Stomach smooth muscle (tissue), 2 donors: Measurements from ENCODE around the gene SLX9.
A peak's percentile ranks its signal among the peaks of the same experiment; 100 is the strongest.

Experiments
- H3K27ac ChIP-seq: one replicate; pipeline ENCODE4 v1.7.0; 2013; ENCODE audit warnings: mild to moderate bottlenecking, low read length, inconsistent platforms
- H3K27me3 ChIP-seq, 2 donors: one replicate each; pipeline ENCODE4 v1.7.0; 2013; ENCODE audit warnings: low read length in 2 of 2; ENCODE audit not compliant: insufficient read depth in 2 of 2, control insufficient read depth in 1 of 2
- H3K36me3 ChIP-seq, 2 donors: one replicate each; pipeline ENCODE4 v1.7.0; 2013; ENCODE audit warnings: low read length in 2 of 2; ENCODE audit not compliant: control insufficient read depth in 2 of 2, insufficient read depth in 2 of 2
- H3K4me1 ChIP-seq: one replicate; pipeline ENCODE4 v1.7.0; 2013; ENCODE audit warnings: low read length; ENCODE audit not compliant: control insufficient read depth, insufficient read depth
- H3K4me3 ChIP-seq, 2 donors: one replicate each; pipeline ENCODE4 v1.7.0; 2013; ENCODE audit warnings: low read length in 2 of 2
- H3K9ac ChIP-seq, 2 donors: one replicate each; pipeline ENCODE4 v1.7.0; 2013; ENCODE audit warnings: low read length in 2 of 2, mild to moderate bottlenecking in 1 of 2
- H3K9me3 ChIP-seq, 2 donors: one replicate each; pipeline ENCODE4 v1.7.0; 2013; ENCODE audit warnings: low read length in 2 of 2; ENCODE audit not compliant: control insufficient read depth in 2 of 2
- donor health status: healthy.
- donor health status: Pancreatic carcinoma.

The SLX9 gene, protein sequence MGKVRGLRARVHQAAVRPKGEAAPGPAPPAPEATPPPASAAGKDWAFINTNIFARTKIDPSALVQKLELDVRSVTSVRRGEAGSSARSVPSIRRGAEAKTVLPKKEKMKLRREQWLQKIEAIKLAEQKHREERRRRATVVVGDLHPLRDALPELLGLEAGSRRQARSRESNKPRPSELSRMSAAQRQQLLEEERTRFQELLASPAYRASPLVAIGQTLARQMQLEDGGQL

DNA sequence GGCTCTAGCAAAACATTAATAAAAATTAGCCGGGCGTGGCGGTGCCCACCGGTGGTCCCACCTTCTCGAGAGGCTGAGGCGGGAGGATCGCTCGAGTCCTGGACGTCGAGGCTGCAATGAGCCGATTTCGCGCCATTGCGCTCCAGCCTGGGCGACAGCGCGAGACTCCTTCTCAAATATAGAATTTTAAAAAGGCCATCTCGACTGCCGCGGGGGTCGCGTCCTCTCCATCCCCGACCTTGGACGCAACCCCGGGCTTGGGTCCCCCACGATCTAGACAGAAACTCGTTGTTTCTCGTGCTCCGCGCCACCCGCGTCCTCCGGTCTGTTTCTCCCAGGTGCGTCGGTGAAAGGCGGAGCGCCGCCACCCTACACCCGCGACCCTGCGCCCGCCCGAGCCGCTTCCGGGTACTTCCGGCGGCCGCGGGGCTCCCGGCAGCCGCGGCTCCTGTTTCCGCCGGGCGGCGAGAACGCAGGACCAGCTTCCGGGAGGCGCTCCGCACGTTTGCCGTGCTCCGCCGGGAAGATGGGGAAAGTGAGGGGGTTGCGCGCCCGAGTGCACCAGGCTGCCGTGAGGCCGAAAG lies at the start of gene SLX9:
SLX9 (plus strand) TSS at position 498 of the 584 bp plus-strand sequence; CDS start at position 527, 29 bp downstream.
- Histone ChIP-seq H3K4me3 (peak within 1 kb of the TSS; percentile 88 to 90), H3K27ac (no peak within 1 kb of the TSS), H3K36me3 (peaks cover 11 to 13% of the 10 kb centered on the region in 2 donors)

GRCh38 chr21:44890338-44890931 lies 49.4 kb upstream of the SLX9 start:
- Histone ChIP-seq H3K9ac (no peak overlapping the region), H3K27me3 (peaks cover 0 to 12% of the 10 kb centered on the region in 2 donors), H3K4me1 (no peaks in the 10 kb centered on the region), H3K4me3 (no peak overlapping the region), H3K9me3 (no peaks in the 10 kb centered on the region), H3K36me3 (no peaks in the 10 kb centered on the region), H3K27ac (no peak overlapping the region)

More for the DNA sequence above, at the start of gene SLX9:
- peaks cover 27% of the 10 kb centered on the region for H3K4me1 ChIP-seq
- peaks cover 0 to 3% of the 10 kb centered on the region in 2 donors for H3K27me3 ChIP-seq
- peak within 1 kb of the TSS; percentile 72 to 76 for H3K9ac ChIP-seq
- no peaks in the 10 kb centered on the region for H3K9me3 ChIP-seq

DNA sequence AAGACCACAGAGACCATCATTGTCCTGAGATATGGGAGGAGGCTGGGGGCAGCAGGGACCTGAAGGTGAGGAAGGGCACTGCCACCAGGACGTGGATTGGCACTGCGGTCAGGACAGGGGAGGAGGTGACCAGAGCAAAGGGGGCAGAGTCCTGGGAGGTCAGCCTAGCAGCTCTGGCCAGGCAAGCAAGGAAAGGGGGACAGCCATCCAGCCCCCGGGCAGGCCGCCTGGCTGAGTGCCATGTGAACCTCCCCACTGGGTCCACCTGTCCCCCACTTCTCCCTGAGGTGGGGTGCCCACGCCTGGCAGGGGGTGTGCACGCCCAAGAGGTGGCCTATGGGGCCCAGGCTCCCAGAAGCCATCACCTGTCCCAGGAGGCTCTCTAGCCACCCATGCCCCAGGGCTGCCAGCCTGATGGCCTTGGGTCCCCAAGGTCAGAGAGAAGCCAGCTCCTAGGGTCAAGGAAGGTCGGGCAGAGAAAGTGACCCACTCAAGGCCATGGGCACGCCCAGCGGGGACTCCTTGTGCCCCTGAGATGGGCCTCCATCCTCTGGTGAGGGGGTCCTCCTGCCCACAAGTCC lies 48.8 kb upstream of the SLX9 start:
- Histone ChIP-seq H3K4me1 (no peaks in the 10 kb centered on the region), H3K27me3 (peaks cover 0 to 12% of the 10 kb centered on the region in 2 donors), H3K27ac (no peak overlapping the region), H3K9ac (no peak overlapping the region), H3K36me3 (no peaks in the 10 kb centered on the region), H3K4me3 (no peak overlapping the region), H3K9me3 (no peaks in the 10 kb centered on the region)

GRCh38 chr21:44891631-44892031 lies 48.2 kb upstream of the SLX9 start:
- H3K4me1 ChIP-seq, result no peaks in the 10 kb centered on the region
- H3K4me3 ChIP-seq, result no peak overlapping the region
- no peak overlapping the region for H3K27ac ChIP-seq
- H3K9me3 ChIP-seq, result no peaks in the 10 kb centered on the region
- H3K27me3 ChIP-seq, result peaks cover 0 to 12% of the 10 kb centered on the region in 2 donors
- H3K9ac ChIP-seq, result no peak overlapping the region
- H3K36me3 ChIP-seq, result no peaks in the 10 kb centered on the region

DNA sequence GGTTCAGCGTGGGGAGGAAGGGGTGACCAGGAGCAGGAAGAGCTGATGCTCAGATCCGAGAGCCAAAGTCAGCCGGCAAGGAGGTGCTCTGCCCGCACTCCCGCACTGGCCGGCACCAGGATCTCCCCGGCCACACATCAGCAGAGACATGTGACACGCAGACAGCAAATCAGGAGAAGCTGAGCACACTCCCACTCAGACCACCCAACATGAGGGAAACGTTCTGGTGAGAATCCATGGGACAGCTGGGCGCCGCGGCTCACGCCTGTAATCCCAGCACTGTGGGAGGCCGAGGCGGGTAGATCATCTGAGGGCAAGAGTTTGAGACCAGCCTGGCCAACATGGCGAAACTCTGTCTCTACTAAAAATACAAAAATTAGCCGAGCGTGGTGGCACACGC lies 47.7 kb upstream of the SLX9 start:
- no peaks in the 10 kb centered on the region for H3K36me3 ChIP-seq
- H3K4me3 ChIP-seq, result no peak overlapping the region
- H3K9me3 ChIP-seq, result no peaks in the 10 kb centered on the region
- no peaks in the 10 kb centered on the region for H3K4me1 ChIP-seq
- H3K27ac ChIP-seq, result no peak overlapping the region
- peaks cover 0 to 12% of the 10 kb centered on the region in 2 donors for H3K27me3 ChIP-seq
- H3K9ac ChIP-seq, result no peak overlapping the region

DNA sequence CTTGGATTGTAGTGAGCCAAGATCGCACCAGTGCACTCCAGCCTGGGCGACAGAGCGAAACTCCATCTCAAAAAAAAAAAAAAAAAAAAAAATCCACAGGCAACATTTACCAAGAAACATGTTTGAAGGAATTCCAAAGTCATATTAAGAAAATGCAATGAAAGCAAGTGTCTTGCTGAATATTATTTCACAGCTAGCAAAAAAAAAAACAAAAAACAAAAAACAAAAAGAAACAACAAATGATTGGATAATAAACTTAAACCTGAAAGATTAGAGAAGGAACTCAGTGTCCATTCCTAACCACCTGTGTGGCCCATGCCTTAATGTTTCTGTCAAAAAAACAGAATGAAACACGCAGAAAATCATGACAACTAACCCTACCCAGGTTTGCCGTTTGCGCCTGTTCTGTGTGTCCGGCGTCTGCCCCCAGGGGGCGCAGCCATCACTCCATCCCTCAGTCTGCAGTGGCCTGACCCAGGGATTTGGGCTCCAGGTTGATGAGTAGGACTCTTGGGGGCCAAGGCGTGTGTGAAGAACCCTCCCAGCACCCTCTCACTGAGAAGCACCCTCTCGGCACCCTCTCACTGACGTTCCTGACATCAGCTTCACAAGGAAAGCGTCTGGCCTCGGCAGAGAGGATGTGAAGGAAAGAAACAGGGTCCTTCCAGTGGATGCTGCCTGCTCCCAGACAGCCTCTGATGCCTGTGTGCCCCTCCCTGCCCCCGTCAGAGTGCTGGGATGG lies 47.1 kb upstream of the SLX9 start:
- Histone ChIP-seq H3K9me3 (no peaks in the 10 kb centered on the region), H3K4me3 (no peak overlapping the region), H3K4me1 (no peaks in the 10 kb centered on the region), H3K9ac (no peak overlapping the region), H3K27ac (no peak overlapping the region), H3K27me3 (peaks cover 0 to 12% of the 10 kb centered on the region in 2 donors), H3K36me3 (no peaks in the 10 kb centered on the region)

DNA sequence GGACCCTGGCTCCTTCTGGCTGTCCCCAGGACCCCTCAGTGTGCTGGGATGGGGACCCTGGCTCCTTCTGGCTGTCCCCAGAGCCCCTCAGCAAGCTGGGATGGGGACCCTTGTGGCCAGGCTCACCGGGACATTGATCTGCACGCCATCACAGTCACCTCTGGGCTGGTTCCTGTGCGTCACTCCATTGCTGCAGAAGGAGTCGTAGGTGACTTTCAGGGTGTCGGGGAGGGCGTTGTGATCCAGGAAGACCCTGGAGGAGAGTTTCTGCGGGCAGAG lies 46.6 kb upstream of the SLX9 start:
- no peaks in the 10 kb centered on the region for H3K9me3 ChIP-seq

GRCh38 chr21:44893948-44894656 lies 45.7 kb upstream of the SLX9 start:
- H3K27ac ChIP-seq, result no peak overlapping the region
- peaks cover 0 to 12% of the 10 kb centered on the region in 2 donors for H3K27me3 ChIP-seq
- H3K36me3 ChIP-seq, result no peaks in the 10 kb centered on the region
- H3K9ac ChIP-seq, result no peak overlapping the region
- no peaks in the 10 kb centered on the region for H3K4me1 ChIP-seq
- H3K4me3 ChIP-seq, result no peak overlapping the region
- no peaks in the 10 kb centered on the region for H3K9me3 ChIP-seq

More for the DNA sequence above, 46.6 kb upstream of the SLX9 start:
- Histone ChIP-seq H3K4me3 (no peak overlapping the region), H3K4me1 (no peaks in the 10 kb centered on the region), H3K27me3 (peaks cover 0 to 12% of the 10 kb centered on the region in 2 donors), H3K9ac (no peak overlapping the region), H3K36me3 (no peaks in the 10 kb centered on the region), H3K27ac (no peak overlapping the region)

GRCh38 chr21:44894687-44895302 lies 45.0 kb upstream of the SLX9 start:
- Histone ChIP-seq H3K36me3 (no peaks in the 10 kb centered on the region), H3K9ac (no peak overlapping the region), H3K4me1 (no peaks in the 10 kb centered on the region), H3K27me3 (peaks cover 0 to 12% of the 10 kb centered on the region in 2 donors), H3K4me3 (no peak overlapping the region), H3K27ac (no peak overlapping the region), H3K9me3 (no peaks in the 10 kb centered on the region)

DNA sequence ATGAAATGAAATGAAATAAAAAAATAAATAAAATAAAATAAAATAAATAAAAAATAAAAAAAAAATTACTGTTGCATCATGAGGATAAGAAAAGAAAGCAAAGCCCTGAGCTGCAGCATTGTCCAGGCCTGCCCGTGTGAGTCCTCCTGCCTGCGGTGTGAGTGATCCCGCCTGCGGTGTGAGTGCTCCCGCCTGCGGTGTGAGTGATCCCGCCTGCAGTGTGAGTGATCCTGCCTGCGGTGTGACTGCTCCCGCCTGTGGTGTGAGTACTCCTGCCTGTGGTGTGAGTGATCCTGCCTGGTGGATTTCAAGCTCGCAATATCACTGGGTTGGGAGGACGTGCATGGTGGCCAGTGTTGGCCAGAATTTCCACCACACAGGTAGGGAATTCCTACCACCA lies 44.0 kb upstream of the SLX9 start:
- Histone ChIP-seq H3K27ac (no peak overlapping the region), H3K9me3 (no peaks in the 10 kb centered on the region), H3K27me3 (peaks cover 0 to 12% of the 10 kb centered on the region in 2 donors), H3K4me1 (no peaks in the 10 kb centered on the region), H3K36me3 (no peaks in the 10 kb centered on the region), H3K9ac (no peak overlapping the region), H3K4me3 (no peak overlapping the region)
